ENCODE measurements around the gene AFDN. TPM values are rescaled to one million over a fixed set of nuclear protein-coding genes. Genes with fewer than 3 reads are reported as not detected.

The AFDN gene
- total RNA-seq, 1 donor from 2014 or later: 102 TPM

DNA sequence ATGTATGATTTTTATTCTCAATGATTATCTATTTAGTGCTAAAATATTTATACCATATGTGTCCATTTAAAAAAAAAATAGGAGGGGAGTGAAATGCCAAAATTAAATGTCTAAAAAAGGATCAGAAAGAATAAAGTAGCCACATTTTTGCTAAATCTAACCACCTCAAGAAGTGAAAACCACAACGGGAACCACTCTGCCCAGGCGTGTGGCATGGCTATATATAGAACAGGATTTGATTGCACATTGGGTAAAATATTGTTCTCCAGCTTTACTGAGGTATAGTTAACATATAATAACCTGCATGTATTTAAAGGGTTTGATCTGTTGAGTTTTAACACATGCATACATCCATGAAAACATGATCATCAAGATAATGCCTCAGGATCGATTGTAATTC, 19.0 kb upstream of the AFDN start:
- H3K9ac ChIP-seq (ENCODE audit: low read length): no peak overlapping the region
- H3K79me2 ChIP-seq (ENCODE audit: insufficient read depth, low read length): no peaks in the 10 kb centered on the region
- no peak overlapping the region for H3K4me2 ChIP-seq (ENCODE audit: low read length)
- no peak for FAIRE-seq
- no peak overlapping the region for H3K4me3 Mint-ChIP-seq (ENCODE audit: unreplicated experiment)
- H3K36me3 ChIP-seq (ENCODE audit: insufficient read depth, low read length): no peaks in the 10 kb centered on the region
- peaks cover 19% of the 10 kb centered on the region for H3K27me3 Mint-ChIP-seq (ENCODE audit: low read depth, unreplicated experiment)
- H3K27me3 ChIP-seq (ENCODE audit: insufficient read depth, low read length): no peaks in the 10 kb centered on the region
- H3K4me1 ChIP-seq (ENCODE audit: insufficient read depth, low read length): no peaks in the 10 kb centered on the region
- H3K4me3 ChIP-seq (ENCODE audit: insufficient read depth, low read depth, low read length): no peak overlapping the region
- H3K27ac ChIP-seq (ENCODE audit: low read depth, low read length): no peak overlapping the region
- peaks cover 4% of the 10 kb centered on the region for H3K4me1 Mint-ChIP-seq (ENCODE audit: low read depth, unreplicated experiment)
- no peaks in the 10 kb centered on the region for H4K20me1 ChIP-seq (ENCODE audit: insufficient read depth, low read length)
- H3K27ac Mint-ChIP-seq (ENCODE audit: unreplicated experiment): no peak overlapping the region
- TF ChIP-seq, protein P1, sequence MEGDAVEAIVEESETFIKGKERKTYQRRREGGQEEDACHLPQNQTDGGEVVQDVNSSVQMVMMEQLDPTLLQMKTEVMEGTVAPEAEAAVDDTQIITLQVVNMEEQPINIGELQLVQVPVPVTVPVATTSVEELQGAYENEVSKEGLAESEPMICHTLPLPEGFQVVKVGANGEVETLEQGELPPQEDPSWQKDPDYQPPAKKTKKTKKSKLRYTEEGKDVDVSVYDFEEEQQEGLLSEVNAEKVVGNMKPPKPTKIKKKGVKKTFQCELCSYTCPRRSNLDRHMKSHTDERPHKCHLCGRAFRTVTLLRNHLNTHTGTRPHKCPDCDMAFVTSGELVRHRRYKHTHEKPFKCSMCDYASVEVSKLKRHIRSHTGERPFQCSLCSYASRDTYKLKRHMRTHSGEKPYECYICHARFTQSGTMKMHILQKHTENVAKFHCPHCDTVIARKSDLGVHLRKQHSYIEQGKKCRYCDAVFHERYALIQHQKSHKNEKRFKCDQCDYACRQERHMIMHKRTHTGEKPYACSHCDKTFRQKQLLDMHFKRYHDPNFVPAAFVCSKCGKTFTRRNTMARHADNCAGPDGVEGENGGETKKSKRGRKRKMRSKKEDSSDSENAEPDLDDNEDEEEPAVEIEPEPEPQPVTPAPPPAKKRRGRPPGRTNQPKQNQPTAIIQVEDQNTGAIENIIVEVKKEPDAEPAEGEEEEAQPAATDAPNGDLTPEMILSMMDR (IDR thresholded peaks at IDR 0.05; ENCODE audit: insufficient read depth, low read depth, low read length): no peak
- TF ChIP-seq EZH2 (IDR thresholded peaks at IDR 0.05; ENCODE audit: insufficient read depth, low read length): no peak
- peaks cover 2% of the 10 kb centered on the region for H3K9me3 Mint-ChIP-seq (ENCODE audit: unreplicated experiment)
- H3K9me3 ChIP-seq (ENCODE audit: insufficient read depth, low read depth, low read length): no peaks in the 10 kb centered on the region
- H2AFZ ChIP-seq (ENCODE audit: low read depth, low read length): no peak overlapping the region
- no peaks in the 10 kb centered on the region for H3K36me3 Mint-ChIP-seq (ENCODE audit: low read depth, unreplicated experiment)
- no peak for DNase-seq (ENCODE audit: low read depth)

DNA sequence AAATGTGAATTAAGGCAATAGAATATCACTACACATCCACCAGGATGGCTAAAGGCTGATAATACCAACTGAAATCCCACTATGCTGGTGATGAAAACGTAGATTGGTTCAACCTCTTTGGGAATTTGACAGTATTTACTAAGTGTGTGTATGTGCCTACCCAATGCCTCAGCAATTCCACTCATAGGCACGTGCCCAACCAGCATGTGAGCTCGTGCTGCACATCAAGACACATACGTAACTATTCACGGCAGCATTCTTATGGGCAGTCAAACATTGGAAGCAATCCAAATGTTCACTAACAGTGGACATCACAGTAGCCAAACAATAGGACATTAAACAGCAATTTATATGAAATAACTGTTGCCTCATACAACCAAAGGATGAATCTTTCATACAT, 15.7 kb upstream of the AFDN start:
- no peaks in the 10 kb centered on the region for H3K9me3 ChIP-seq (ENCODE audit: insufficient read depth, low read depth, low read length)
- no peaks in the 10 kb centered on the region for H4K20me1 ChIP-seq (ENCODE audit: insufficient read depth, low read length)
- H3K27ac ChIP-seq (ENCODE audit: low read depth, low read length): no peak overlapping the region
- FAIRE-seq: no peak
- Mint-ChIP-seq H3K4me1 (ENCODE audit: low read depth, unreplicated experiment) (peaks cover 4% of the 10 kb centered on the region), H3K27ac (ENCODE audit: unreplicated experiment) (no peak overlapping the region), H3K27me3 (ENCODE audit: low read depth, unreplicated experiment) (no peaks in the 10 kb centered on the region), H3K9me3 (ENCODE audit: unreplicated experiment) (peaks cover 2% of the 10 kb centered on the region), H3K36me3 (ENCODE audit: low read depth, unreplicated experiment) (no peaks in the 10 kb centered on the region), H3K4me3 (ENCODE audit: unreplicated experiment) (no peak overlapping the region)
- H3K79me2 ChIP-seq (ENCODE audit: insufficient read depth, low read length): no peaks in the 10 kb centered on the region
- no peak overlapping the region for H3K4me2 ChIP-seq (ENCODE audit: low read length)
- H2AFZ ChIP-seq (ENCODE audit: low read depth, low read length): no peak overlapping the region
- no peaks in the 10 kb centered on the region for H3K36me3 ChIP-seq (ENCODE audit: insufficient read depth, low read length)
- H3K27me3 ChIP-seq (ENCODE audit: insufficient read depth, low read length): no peaks in the 10 kb centered on the region
- no peaks in the 10 kb centered on the region for H3K4me1 ChIP-seq (ENCODE audit: insufficient read depth, low read length)
- no peak for DNase-seq (ENCODE audit: low read depth)
- TF ChIP-seq, protein P1 (IDR thresholded peaks at IDR 0.05; ENCODE audit: insufficient read depth, low read depth, low read length): no peak
- TF ChIP-seq EZH2 (IDR thresholded peaks at IDR 0.05; ENCODE audit: insufficient read depth, low read length): no peak
- no peak overlapping the region for H3K4me3 ChIP-seq (ENCODE audit: insufficient read depth, low read depth, low read length)
- H3K9ac ChIP-seq (ENCODE audit: low read length): no peak overlapping the region

DNA sequence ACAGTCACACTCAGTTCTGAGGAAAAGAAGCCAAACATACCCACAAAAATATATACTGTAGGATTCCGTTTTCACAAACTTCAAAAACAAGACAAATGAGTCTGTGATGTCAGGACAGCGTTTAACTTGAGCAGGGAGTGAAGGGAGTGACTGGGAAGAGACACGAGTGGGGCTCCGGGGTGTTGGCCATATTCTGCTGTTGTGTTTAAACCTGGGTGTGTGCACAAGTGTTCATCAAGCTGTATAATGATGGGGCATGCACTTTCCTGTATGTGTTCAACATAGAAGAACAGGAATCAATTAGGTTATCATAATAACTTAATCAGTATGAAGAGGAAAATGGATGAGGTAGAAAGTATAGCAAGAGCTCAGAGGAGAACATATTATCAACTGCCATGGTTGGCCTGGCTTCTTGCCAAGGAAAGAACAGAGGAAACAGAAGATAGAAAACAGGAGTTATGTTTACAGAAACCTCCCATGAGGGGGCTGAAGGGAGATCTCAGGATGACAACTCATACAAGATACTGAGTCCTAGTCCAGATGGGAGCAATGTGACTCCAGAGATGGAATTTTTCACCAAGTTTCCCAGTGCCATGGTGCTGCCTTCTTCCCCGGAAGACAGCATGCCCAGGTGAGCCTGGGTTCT, 15.1 kb upstream of the AFDN start:
- DNase-seq (ENCODE audit: low read depth) (no peak), FAIRE-seq (no peak)
- TF ChIP-seq EZH2 (IDR thresholded peaks at IDR 0.05; ENCODE audit: insufficient read depth, low read length): no peak
- TF ChIP-seq, protein P1 (IDR thresholded peaks at IDR 0.05; ENCODE audit: insufficient read depth, low read depth, low read length): no peak
- no peak overlapping the region for H2AFZ ChIP-seq (ENCODE audit: low read depth, low read length)
- Mint-ChIP-seq H3K4me1 (ENCODE audit: low read depth, unreplicated experiment) (peaks cover 4% of the 10 kb centered on the region), H3K27ac (ENCODE audit: unreplicated experiment) (no peak overlapping the region), H3K36me3 (ENCODE audit: low read depth, unreplicated experiment) (no peaks in the 10 kb centered on the region), H3K27me3 (ENCODE audit: low read depth, unreplicated experiment) (no peaks in the 10 kb centered on the region), H3K4me3 (ENCODE audit: unreplicated experiment) (no peak overlapping the region), H3K9me3 (ENCODE audit: unreplicated experiment) (peaks cover 2% of the 10 kb centered on the region)
- H3K4me1 ChIP-seq (ENCODE audit: insufficient read depth, low read length): no peaks in the 10 kb centered on the region
- H3K27me3 ChIP-seq (ENCODE audit: insufficient read depth, low read length): no peaks in the 10 kb centered on the region
- H3K27ac ChIP-seq (ENCODE audit: low read depth, low read length): no peak overlapping the region
- H3K4me3 ChIP-seq (ENCODE audit: insufficient read depth, low read depth, low read length): no peak overlapping the region
- no peaks in the 10 kb centered on the region for H3K79me2 ChIP-seq (ENCODE audit: insufficient read depth, low read length)
- H3K9me3 ChIP-seq (ENCODE audit: insufficient read depth, low read depth, low read length): no peaks in the 10 kb centered on the region
- no peak overlapping the region for H3K4me2 ChIP-seq (ENCODE audit: low read length)
- no peaks in the 10 kb centered on the region for H3K36me3 ChIP-seq (ENCODE audit: insufficient read depth, low read length)
- no peaks in the 10 kb centered on the region for H4K20me1 ChIP-seq (ENCODE audit: insufficient read depth, low read length)
- no peak overlapping the region for H3K9ac ChIP-seq (ENCODE audit: low read length)

All from astrocyte (in vitro differentiated cells and primary cell).